22Rv1 (cell line): ENCODE data around the gene CCDC81.

Experiments used
- H3K27ac ChIP-seq: fragments of 450-650 bp; 2 replicates; pipeline ENCODE4 v1.5.1; 2017
- CTCF ChIP-seq: fragments of 450-650 bp; IDR thresholded peaks from 2 replicates; pipeline ENCODE4 v1.5.1; 2017; ENCODE audit warnings: mild to moderate bottlenecking
- ZFX ChIP-seq: fragments of 450-650 bp; IDR thresholded peaks from 2 replicates; pipeline ENCODE4 v1.6.1; 2017; ENCODE audit warnings: antibody characterized with exemption, borderline replicate concordance

The CCDC81 gene

GRCh38 chr11:86447763-86448480 is 73.2 kb downstream of the CCDC81 start:
- TF ChIP-seq ZFX (no peak), CTCF (no peak)
- no peak overlapping the region for H3K27ac ChIP-seq

- no peak for TF ChIP-seq CTCF
- TF ChIP-seq ZFX = no peak
- no peak overlapping the region for H3K27ac ChIP-seq
Observed at GRCh38 chr11:86449993-86450629, 75.4 kb downstream of the CCDC81 start.

- no peak overlapping the region for H3K27ac ChIP-seq
- TF ChIP-seq ZFX = no peak
- TF ChIP-seq CTCF = peak; percentile 23; the same call in 1 of the 2 replicates
Observed at GRCh38 chr11:86453290-86454030, 78.8 kb downstream of the CCDC81 start.

GRCh38 chr11:86456075-86456939 is 81.6 kb downstream of the CCDC81 start:
- no peak overlapping the region for H3K27ac ChIP-seq
- TF ChIP-seq ZFX = no peak
- peak; percentile 87 for TF ChIP-seq CTCF

DNA sequence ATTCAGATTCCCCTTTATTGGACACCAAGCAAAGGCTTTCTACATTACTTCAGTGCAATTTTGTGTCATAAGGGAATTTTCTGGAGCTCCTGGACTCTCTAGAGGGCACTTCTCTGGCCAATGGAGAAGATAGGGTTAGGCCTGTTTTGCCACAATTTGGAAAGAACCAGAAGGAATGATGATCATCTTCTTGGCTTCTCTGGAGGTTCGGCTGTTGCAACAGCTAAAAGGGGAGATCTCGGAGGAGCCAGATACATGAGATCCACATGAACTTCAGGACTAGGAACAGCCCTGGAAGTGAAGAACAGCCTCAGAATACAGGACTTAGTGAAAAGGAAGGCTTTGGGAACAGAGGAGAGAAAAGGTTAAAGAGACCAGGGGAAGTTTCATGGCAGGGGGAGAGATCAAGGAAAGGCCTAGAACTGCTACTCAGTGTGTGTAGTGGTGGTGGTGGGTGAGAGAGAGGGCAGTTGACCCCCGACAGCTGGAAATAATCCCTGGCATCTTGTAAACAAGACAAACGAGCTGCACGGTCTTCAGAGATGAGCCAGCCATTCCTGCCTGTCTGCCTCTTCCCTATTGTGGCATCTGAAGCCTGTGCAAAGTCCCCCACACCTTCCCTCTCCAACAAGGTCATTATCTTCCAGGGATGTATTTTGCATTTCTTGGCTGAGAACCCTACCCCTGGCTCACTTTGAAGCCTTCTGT is 83.8 kb downstream of the CCDC81 start:
- no peak for TF ChIP-seq ZFX
- no peak for TF ChIP-seq CTCF

DNA sequence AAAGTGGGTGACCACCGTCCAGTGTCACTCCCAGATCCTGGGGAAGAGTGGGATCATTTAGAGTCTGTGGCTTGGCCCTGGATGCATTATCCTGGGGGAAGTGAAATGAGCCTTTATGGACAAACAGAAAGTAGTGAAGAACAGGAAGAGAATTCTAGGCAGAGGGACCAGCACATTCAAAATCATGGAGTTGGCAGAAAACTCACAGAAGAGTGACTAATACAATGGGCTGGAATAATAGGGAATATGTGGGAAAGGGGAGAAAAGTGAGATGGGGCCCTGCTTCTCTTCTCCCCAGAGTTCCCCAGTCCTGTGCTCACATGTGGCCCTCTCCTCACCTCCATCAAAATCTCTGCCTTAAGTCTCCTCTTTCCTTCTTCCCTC is 84.3 kb downstream of the CCDC81 start:
- TF ChIP-seq ZFX = no peak
- no peak for TF ChIP-seq CTCF

More for the DNA sequence above, 83.8 kb downstream of the CCDC81 start:
- H3K27ac ChIP-seq = no peak overlapping the region

More for the DNA sequence above, 84.3 kb downstream of the CCDC81 start:
- no peak overlapping the region for H3K27ac ChIP-seq
